Gastroesophageal sphincter (tissue), 3 donors: ENCODE results near the gene CEP55.

Experiments
- EP300 ChIP-seq: sonication (generic); formaldehyde crosslinking; IDR thresholded peaks from one replicate; pipeline ENCODE4 v1.6.1; 2017; ENCODE audit warnings: antibody characterized with exemption, mild to moderate bottlenecking
- POLR2A ChIP-seq, 2 donors: fragments of 450-650 bp; IDR thresholded peaks; one replicate each; pipeline ENCODE4 v1.6.1; 2017; ENCODE audit warnings: antibody characterized with exemption in 2 of 2, mild to moderate bottlenecking in 2 of 2, moderate library complexity in 1 of 2
- POLR2AphosphoS5 ChIP-seq: sonication (generic); formaldehyde crosslinking; IDR thresholded peaks from one replicate; pipeline ENCODE4 v1.6.1; 2017; ENCODE audit warnings: antibody characterized with exemption
- TF ChIP-seq, protein P1 (sequence below), 4 experiments: fragments of 200-600 bp in 2 of 4; fragments of 450-650 bp in 2 of 4; sonication (generic) in 1 of 4; IDR thresholded peaks; one replicate each; pipeline ENCODE4 v1.5.1; 2017 to 2019; ENCODE audit warnings: antibody characterized with exemption in 4 of 4, mild to moderate bottlenecking in 2 of 4, moderate library complexity in 2 of 4

DNA sequence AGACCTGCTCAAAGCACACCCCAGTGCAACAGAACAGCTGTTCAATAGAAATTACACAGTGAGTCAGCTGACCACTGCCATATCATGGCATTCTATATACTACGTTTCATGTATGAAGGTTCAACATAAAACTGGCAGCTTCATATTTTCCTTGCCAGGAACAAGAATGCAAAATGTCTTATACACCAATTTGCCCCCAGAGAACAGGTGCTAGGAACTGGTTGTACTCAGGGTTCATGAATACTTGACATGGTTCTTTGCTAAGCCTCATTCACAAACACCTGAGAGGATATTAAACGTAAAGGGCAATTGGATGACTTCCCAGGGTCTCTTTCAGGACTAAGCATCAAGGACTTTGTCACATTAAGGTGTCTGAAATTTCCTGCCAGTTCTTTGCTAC lies 21.2 kb upstream of the CEP55 start:
- no peak for TF ChIP-seq POLR2A (IDR thresholded peaks at IDR 0.05)
- TF ChIP-seq, protein P1, sequence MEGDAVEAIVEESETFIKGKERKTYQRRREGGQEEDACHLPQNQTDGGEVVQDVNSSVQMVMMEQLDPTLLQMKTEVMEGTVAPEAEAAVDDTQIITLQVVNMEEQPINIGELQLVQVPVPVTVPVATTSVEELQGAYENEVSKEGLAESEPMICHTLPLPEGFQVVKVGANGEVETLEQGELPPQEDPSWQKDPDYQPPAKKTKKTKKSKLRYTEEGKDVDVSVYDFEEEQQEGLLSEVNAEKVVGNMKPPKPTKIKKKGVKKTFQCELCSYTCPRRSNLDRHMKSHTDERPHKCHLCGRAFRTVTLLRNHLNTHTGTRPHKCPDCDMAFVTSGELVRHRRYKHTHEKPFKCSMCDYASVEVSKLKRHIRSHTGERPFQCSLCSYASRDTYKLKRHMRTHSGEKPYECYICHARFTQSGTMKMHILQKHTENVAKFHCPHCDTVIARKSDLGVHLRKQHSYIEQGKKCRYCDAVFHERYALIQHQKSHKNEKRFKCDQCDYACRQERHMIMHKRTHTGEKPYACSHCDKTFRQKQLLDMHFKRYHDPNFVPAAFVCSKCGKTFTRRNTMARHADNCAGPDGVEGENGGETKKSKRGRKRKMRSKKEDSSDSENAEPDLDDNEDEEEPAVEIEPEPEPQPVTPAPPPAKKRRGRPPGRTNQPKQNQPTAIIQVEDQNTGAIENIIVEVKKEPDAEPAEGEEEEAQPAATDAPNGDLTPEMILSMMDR (IDR thresholded peaks at IDR 0.05), result no peak
- no peak for TF ChIP-seq POLR2AphosphoS5
- no peak for TF ChIP-seq EP300
